ENCODE measurements around the gene NRTN.

- TF ChIP-seq, protein P1, sequence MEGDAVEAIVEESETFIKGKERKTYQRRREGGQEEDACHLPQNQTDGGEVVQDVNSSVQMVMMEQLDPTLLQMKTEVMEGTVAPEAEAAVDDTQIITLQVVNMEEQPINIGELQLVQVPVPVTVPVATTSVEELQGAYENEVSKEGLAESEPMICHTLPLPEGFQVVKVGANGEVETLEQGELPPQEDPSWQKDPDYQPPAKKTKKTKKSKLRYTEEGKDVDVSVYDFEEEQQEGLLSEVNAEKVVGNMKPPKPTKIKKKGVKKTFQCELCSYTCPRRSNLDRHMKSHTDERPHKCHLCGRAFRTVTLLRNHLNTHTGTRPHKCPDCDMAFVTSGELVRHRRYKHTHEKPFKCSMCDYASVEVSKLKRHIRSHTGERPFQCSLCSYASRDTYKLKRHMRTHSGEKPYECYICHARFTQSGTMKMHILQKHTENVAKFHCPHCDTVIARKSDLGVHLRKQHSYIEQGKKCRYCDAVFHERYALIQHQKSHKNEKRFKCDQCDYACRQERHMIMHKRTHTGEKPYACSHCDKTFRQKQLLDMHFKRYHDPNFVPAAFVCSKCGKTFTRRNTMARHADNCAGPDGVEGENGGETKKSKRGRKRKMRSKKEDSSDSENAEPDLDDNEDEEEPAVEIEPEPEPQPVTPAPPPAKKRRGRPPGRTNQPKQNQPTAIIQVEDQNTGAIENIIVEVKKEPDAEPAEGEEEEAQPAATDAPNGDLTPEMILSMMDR (IDR thresholded peaks at IDR 0.05 in 8 of 11, conservative IDR thresholded peaks at IDR 0.05 in 3 of 11): no peak
- TF ChIP-seq POLR2AphosphoS5 (IDR thresholded peaks at IDR 0.05): no peak
- no peak for TF ChIP-seq POLR2A (IDR thresholded peaks at IDR 0.05)
Observed at GRCh38 chr19:5793188-5793587, 11.7 kb upstream of the NRTN start.

All from spleen (tissue), 7 donors.